HCT116 (cell line): ENCODE measurements around the gene GSG1L. TPM values are rescaled to one million over a fixed set of nuclear protein-coding genes. Genes with fewer than 3 reads are reported as not detected.

Source experiments
- ATAC-seq: fragments of 200-7000 bp; cut with Tn5 transposase; 2 replicates; pipeline ENCODE4 v1.9.1; 2020; ENCODE audit warnings: mild to moderate bottlenecking, moderate library complexity
- BruUV-seq: library from RNA; stranded (reverse); fragments of 400-500 nt; replicated peaks from 2 replicates; lab custom pipeline; 2021; lab: Mats Ljungman, UMichigan
- CTCF ChIA-PET: fragments of 300-600 bp; sonication (Branson Sonifier 250); formaldehyde crosslinking; loops from one replicate; lab custom pipeline; 2021; ENCODE audit warnings: antibody characterized with exemption; lab: Charles Lee
- POLR2A ChIA-PET: fragments of 300-600, 350-600 bp; sonication (Branson Sonifier 250); formaldehyde crosslinking; loops from one replicate; lab custom pipeline; 2021; ENCODE audit warnings: antibody characterized with exemption; lab: Charles Lee
- RAD21 ChIA-PET, 2 experiments: fragments of 300-600 bp; sonication (Branson Sonifier 250); formaldehyde crosslinking; loops; one replicate each; lab custom pipeline; 2023; ENCODE audit warnings: low total read pairs in 2 of 2; ENCODE audit not compliant: uncharacterized antibody in 2 of 2, unreplicated experiment in 2 of 2, low non-redundant PET in 1 of 2; lab: Charles Lee
- DNase-seq: peaks from one replicate; pipeline ENCODE4 v3.0.0-alpha.2; 2010; ENCODE audit warnings: low read depth, low spot score
- H2AFZ ChIP-seq: fragments of 200-600 bp; shearing (Covaris generic), sonication (generic); 2 replicates; pipeline ENCODE4 v1.6.1; 2017; ENCODE audit warnings: low read depth, mixed run types, mixed read lengths, antibody characterized with exemption, low read length; ENCODE audit not compliant: poor library complexity, severe bottlenecking
- H3K27ac ChIP-seq: 2 replicates; pipeline ENCODE4 v1.5.1; 2012; ENCODE audit warnings: low read depth, low read length
- H3K27me3 ChIP-seq: fragments of 200-600 bp; sonication (generic); 2 replicates; pipeline ENCODE4 v1.6.1; 2016; ENCODE audit warnings: mixed run types, low read length, mixed read lengths; ENCODE audit not compliant: insufficient read depth
- H3K36me3 ChIP-seq, 2 experiments: fragments of 200-500 bp in 1 of 2; fragments of 200-600 bp in 1 of 2; sonication (Bioruptor generic) in 1 of 2; sonication (generic) in 1 of 2; 2 replicates each; pipeline versions ENCODE4 v1.5.1 to v1.6.1; 2014 to 2016; ENCODE audit warnings: low read length in 2 of 2, inconsistent platforms in 1 of 2, mixed read lengths in 1 of 2, mixed run types in 1 of 2; ENCODE audit not compliant: insufficient read depth in 2 of 2, control insufficient read depth in 1 of 2
- H3K4me1 ChIP-seq, 2 experiments: fragments of 200-600 bp in 1 of 2; sonication (generic) in 1 of 2; 2 replicates each; pipeline versions ENCODE4 v1.5.1 to v1.6.1; 2012 to 2017; ENCODE audit warnings: low read length in 2 of 2, inconsistent platforms in 1 of 2, mild to moderate bottlenecking in 1 of 2, mixed read lengths in 1 of 2, mixed run types in 1 of 2, moderate library complexity in 1 of 2; ENCODE audit not compliant: insufficient read depth in 2 of 2, control insufficient read depth in 1 of 2
- H3K4me2 ChIP-seq: fragments of 200-600 bp; sonication (generic); 2 replicates; pipeline ENCODE4 v1.6.1; 2017; ENCODE audit warnings: mixed run types, low read length, mixed read lengths
- H3K4me3 ChIP-seq, 2 experiments: fragments of 200-600 bp in 1 of 2; sonication (generic) in 1 of 2; replicated peaks in 1 of 2; 2 replicates each; pipeline ENCODE4 v1.5.1; 2011 to 2016; ENCODE audit warnings: low read length in 2 of 2, control low read depth in 1 of 2, low read depth in 1 of 2, mild to moderate bottlenecking in 1 of 2, mixed read lengths in 1 of 2, mixed run types in 1 of 2
- H3K79me2 ChIP-seq: fragments of 200-600 bp; sonication (generic); 2 replicates; pipeline ENCODE4 v1.6.1; 2017; ENCODE audit warnings: mild to moderate bottlenecking, mixed run types, low read length, moderate library complexity, mixed read lengths; ENCODE audit not compliant: insufficient read depth
- H3K9ac ChIP-seq: fragments of 200-600 bp; sonication (generic); 2 replicates; pipeline ENCODE4 v1.6.1; 2016; ENCODE audit warnings: low read length, mixed read lengths
- H3K9me2 ChIP-seq: fragments of 200-600 bp; sonication (generic), shearing (Covaris generic); 2 replicates; pipeline ENCODE4 v1.6.1; 2017; ENCODE audit warnings: mixed run types, mild to moderate bottlenecking, moderate library complexity; ENCODE audit not compliant: insufficient read depth
- H3K9me3 ChIP-seq, 2 experiments: fragments of 200-500 bp in 1 of 2; fragments of 200-600 bp in 1 of 2; sonication (Bioruptor generic) in 1 of 2; sonication (generic) in 1 of 2; 2 replicates each; pipeline ENCODE4 v1.6.1; 2014 to 2017; ENCODE audit warnings: low read length in 2 of 2, mixed read lengths in 2 of 2, inconsistent platforms in 1 of 2, low read depth in 1 of 2, mild to moderate bottlenecking in 1 of 2, mixed run types in 1 of 2, moderate library complexity in 1 of 2; ENCODE audit not compliant: control insufficient read depth in 1 of 2, insufficient read depth in 1 of 2
- H4K20me1 ChIP-seq: fragments of 200-600 bp; sonication (generic), shearing (Covaris generic); 2 replicates; pipeline ENCODE4 v1.6.1; 2017; ENCODE audit warnings: mixed run types, mild to moderate bottlenecking, moderate library complexity; ENCODE audit not compliant: insufficient read depth
- CBX3 ChIP-seq: IDR thresholded peaks from 2 replicates; pipeline ENCODE4 v1.6.1; 2012; ENCODE audit warnings: low read depth
- EGR1 ChIP-seq: IDR thresholded peaks from 2 replicates; pipeline ENCODE4 v1.6.1; 2012; ENCODE audit warnings: low read depth
- ELF1 ChIP-seq: IDR thresholded peaks from 2 replicates; pipeline ENCODE4 v1.6.1; 2012; ENCODE audit warnings: low read depth, borderline replicate concordance
- JUND ChIP-seq: IDR thresholded peaks from 2 replicates; pipeline ENCODE4 v1.6.1; 2012
- POLR2AphosphoS5 ChIP-seq: IDR thresholded peaks from 2 replicates; pipeline ENCODE4 v1.6.1; 2011; ENCODE audit warnings: mild to moderate bottlenecking, low read depth, low read length, moderate library complexity
- SRF ChIP-seq: IDR thresholded peaks from 2 replicates; pipeline ENCODE4 v1.6.1; 2012; ENCODE audit warnings: low read depth
- TCF7L2 ChIP-seq: IDR thresholded peaks from 2 replicates; pipeline ENCODE4 v1.7.0; 2011; ENCODE audit warnings: borderline replicate concordance, inconsistent platforms; ENCODE audit not compliant: insufficient read depth, insufficient read length; ENCODE audit errors: extremely low read depth
- ZNF274 ChIP-seq: fragments of 200-500 bp; sonication (Bioruptor generic); IDR thresholded peaks from 2 replicates; pipeline ENCODE4 v1.6.1; 2014; ENCODE audit warnings: mild to moderate bottlenecking, low read depth, low read length, inconsistent platforms
- intact Hi-C: fragments of 100-400 bp; cut with micrococcal nuclease; formaldehyde crosslinking; loops from 2 replicates; pipeline ENCODE4 v1.10.0; 2022
- total RNA-seq: library from RNA; stranded (reverse); gene quantifications from one replicate; pipeline ENCODE4 v1.2.1, GENCODE V29; 2021; ENCODE audit not compliant: unreplicated experiment
- TF ChIP-seq, protein P1 (sequence below): IDR thresholded peaks from 2 replicates; pipeline ENCODE4 v1.6.1; 2012
- TF ChIP-seq, protein P2 (sequence below), 3 experiments: fragments of 200-600 bp in 1 of 3; sonication (generic) in 1 of 3; IDR thresholded peaks in 2 of 3; conservative IDR thresholded peaks in 1 of 3; 2 replicates each; pipeline ENCODE4 v1.5.1; 2012 to 2017; ENCODE audit warnings: low read depth in 2 of 3, low read length in 2 of 3, antibody characterized with exemption in 1 of 3, borderline replicate concordance in 1 of 3, control low read depth in 1 of 3, mild to moderate bottlenecking in 1 of 3, mixed read lengths in 1 of 3, mixed run types in 1 of 3, moderate library complexity in 1 of 3; ENCODE audit not compliant: insufficient read depth in 1 of 3
- TF ChIP-seq, protein P3 (sequence below): IDR thresholded peaks from 2 replicates; pipeline ENCODE4 v1.6.1; 2012; ENCODE audit warnings: low read depth

GSG1L gene
- total RNA-seq, 1 experiment from 2014 or later = not detected

DNA sequence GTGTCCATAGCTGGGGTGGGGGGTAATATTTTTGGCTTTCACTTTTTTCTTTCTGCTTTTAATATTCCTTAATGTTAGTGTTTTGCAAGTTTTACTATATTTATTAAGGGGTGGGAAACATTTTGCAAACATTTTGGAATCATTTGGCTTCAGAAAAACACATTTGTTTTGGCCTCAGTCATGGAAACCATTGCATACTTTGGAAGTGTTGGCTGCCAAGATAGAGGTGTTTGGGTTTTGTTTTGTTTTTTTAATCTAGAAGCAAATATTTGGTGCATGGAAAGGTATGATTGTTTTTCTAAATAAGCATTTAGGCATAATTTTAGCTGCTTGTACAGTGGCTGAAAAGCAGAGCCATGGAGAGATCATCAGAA lies 270.3 kb downstream of the GSG1L start:
- no peaks in the 10 kb centered on the region for H3K9me3 ChIP-seq
- BruUV-seq = no TSS peak
- no peak for ATAC-seq
- peaks cover 21% of the 10 kb centered on the region; the same call in 1 of the 2 replicates for H3K27me3 ChIP-seq
- POLR2A ChIA-PET = no interaction called here
- no peaks in the 10 kb centered on the region for H3K9me2 ChIP-seq
- H3K9ac ChIP-seq = no peak overlapping the region
- no peak for TF ChIP-seq ZNF274
- no peak for TF ChIP-seq POLR2AphosphoS5
- no peak for TF ChIP-seq TCF7L2
- no peak for TF ChIP-seq CBX3
- TF ChIP-seq EGR1 = no peak
- TF ChIP-seq SRF = no peak
- no peak for TF ChIP-seq ELF1
- TF ChIP-seq, protein P1, sequence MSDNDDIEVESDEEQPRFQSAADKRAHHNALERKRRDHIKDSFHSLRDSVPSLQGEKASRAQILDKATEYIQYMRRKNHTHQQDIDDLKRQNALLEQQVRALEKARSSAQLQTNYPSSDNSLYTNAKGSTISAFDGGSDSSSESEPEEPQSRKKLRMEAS = no peak
- H3K27ac ChIP-seq = no peak overlapping the region
- intact Hi-C loops = loop anchor here (10.0 kb wide), 1 partner anchor 122 kb away; no protein-coding TSS in a partner anchor
- no peak overlapping the region for H3K4me3 ChIP-seq
- no peaks in the 10 kb centered on the region for H3K4me1 ChIP-seq
- H3K4me2 ChIP-seq = no peak overlapping the region
- H3K79me2 ChIP-seq = no peaks in the 10 kb centered on the region
- CTCF ChIA-PET = interaction anchor here (0.9 kb wide), 1 partner anchor 49 kb away, joined by 3 read pairs; no protein-coding TSS in a partner anchor
- no peak for DNase-seq
- no peaks in the 10 kb centered on the region for H4K20me1 ChIP-seq
- H3K36me3 ChIP-seq = no peaks in the 10 kb centered on the region
- H2AFZ ChIP-seq = no peak overlapping the region
- RAD21 ChIA-PET = no interaction called here

DNA sequence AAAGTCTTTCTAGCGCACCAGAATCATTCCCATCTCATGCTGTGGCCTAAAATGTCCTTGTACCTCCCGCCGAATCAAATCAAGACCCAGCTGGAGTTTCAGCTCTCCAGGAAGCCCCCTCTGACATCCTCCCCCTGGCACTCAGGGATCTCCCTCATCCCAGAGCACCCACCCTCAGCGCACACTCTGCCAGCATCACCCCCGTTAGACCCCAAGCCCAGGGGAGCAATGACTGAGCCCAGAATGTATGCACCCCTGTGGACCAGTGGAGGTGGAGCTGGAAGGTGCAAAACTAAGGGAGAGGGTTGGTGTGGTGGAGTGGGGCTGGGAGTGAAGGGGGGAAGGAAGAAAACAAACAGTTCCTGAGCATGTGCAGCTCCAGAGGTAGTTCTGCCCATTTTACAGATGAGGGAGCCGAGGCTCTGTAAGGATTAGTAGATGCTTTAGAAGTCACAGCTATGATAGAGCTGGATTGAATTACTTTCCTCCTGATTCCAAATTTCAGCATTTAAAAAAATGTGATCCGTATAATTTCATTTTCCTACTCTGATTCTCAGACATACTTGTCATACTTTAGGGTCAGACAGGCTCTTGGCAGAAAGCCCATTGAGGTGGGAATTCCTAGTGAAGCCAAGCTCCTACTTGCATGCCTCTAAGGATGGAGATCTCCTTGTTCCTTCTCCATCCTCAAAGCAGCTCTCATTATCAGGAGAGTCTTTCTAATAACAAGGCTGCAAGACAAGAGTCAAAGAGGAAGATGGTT lies 270.8 kb downstream of the GSG1L start:
- Histone ChIP-seq H2AFZ (no peak overlapping the region), H3K4me1 (no peaks in the 10 kb centered on the region), H3K9me3 (no peaks in the 10 kb centered on the region), H3K27ac (no peak overlapping the region), H3K9ac (no peak overlapping the region), H3K9me2 (no peaks in the 10 kb centered on the region), H3K4me3 (no peak overlapping the region), H3K27me3 (peaks cover 21% of the 10 kb centered on the region; the same call in 1 of the 2 replicates), H3K4me2 (no peak overlapping the region), H4K20me1 (no peaks in the 10 kb centered on the region), H3K79me2 (no peaks in the 10 kb centered on the region), H3K36me3 (no peaks in the 10 kb centered on the region)
- RAD21 ChIA-PET = no interaction called here
- DNase-seq (no peak), ATAC-seq (no peak)
- no TSS peak for BruUV-seq
- intact Hi-C loops = loop anchor here (10.0 kb wide), 1 partner anchor 122 kb away; no protein-coding TSS in a partner anchor
- POLR2A ChIA-PET = no interaction called here
- CTCF ChIA-PET = interaction anchor here (0.9 kb wide), 1 partner anchor 48 kb away, joined by 3 read pairs; no protein-coding TSS in a partner anchor
- TF ChIP-seq JUND = no peak
- TF ChIP-seq, protein P2, sequence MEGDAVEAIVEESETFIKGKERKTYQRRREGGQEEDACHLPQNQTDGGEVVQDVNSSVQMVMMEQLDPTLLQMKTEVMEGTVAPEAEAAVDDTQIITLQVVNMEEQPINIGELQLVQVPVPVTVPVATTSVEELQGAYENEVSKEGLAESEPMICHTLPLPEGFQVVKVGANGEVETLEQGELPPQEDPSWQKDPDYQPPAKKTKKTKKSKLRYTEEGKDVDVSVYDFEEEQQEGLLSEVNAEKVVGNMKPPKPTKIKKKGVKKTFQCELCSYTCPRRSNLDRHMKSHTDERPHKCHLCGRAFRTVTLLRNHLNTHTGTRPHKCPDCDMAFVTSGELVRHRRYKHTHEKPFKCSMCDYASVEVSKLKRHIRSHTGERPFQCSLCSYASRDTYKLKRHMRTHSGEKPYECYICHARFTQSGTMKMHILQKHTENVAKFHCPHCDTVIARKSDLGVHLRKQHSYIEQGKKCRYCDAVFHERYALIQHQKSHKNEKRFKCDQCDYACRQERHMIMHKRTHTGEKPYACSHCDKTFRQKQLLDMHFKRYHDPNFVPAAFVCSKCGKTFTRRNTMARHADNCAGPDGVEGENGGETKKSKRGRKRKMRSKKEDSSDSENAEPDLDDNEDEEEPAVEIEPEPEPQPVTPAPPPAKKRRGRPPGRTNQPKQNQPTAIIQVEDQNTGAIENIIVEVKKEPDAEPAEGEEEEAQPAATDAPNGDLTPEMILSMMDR (IDR thresholded peaks at IDR 0.05 in 2 of 3, conservative IDR thresholded peaks at IDR 0.05 in 1 of 3; ENCODE audit: borderline replicate concordance in 1 of 3, insufficient read depth in 1 of 3, low read depth in 2 of 3, low read length in 2 of 3) = no peak
- no peak for TF ChIP-seq EGR1
- TF ChIP-seq, protein P3, sequence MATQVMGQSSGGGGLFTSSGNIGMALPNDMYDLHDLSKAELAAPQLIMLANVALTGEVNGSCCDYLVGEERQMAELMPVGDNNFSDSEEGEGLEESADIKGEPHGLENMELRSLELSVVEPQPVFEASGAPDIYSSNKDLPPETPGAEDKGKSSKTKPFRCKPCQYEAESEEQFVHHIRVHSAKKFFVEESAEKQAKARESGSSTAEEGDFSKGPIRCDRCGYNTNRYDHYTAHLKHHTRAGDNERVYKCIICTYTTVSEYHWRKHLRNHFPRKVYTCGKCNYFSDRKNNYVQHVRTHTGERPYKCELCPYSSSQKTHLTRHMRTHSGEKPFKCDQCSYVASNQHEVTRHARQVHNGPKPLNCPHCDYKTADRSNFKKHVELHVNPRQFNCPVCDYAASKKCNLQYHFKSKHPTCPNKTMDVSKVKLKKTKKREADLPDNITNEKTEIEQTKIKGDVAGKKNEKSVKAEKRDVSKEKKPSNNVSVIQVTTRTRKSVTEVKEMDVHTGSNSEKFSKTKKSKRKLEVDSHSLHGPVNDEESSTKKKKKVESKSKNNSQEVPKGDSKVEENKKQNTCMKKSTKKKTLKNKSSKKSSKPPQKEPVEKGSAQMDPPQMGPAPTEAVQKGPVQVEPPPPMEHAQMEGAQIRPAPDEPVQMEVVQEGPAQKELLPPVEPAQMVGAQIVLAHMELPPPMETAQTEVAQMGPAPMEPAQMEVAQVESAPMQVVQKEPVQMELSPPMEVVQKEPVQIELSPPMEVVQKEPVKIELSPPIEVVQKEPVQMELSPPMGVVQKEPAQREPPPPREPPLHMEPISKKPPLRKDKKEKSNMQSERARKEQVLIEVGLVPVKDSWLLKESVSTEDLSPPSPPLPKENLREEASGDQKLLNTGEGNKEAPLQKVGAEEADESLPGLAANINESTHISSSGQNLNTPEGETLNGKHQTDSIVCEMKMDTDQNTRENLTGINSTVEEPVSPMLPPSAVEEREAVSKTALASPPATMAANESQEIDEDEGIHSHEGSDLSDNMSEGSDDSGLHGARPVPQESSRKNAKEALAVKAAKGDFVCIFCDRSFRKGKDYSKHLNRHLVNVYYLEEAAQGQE = no peak
